ENCODE results near the gene DYNC1H1. TPM values are rescaled to one million over a fixed set of nuclear protein-coding genes. Genes with fewer than 3 reads are reported as not detected.
A peak's percentile ranks its signal among the peaks of the same experiment; 100 is the strongest.

DYNC1H1 gene
- polyA plus RNA-seq, 5 donors = 266 to 332 (median 277) TPM

GRCh38 chr14:102029956-102030355 lies 65.6 kb downstream of the DYNC1H1 start:
- no peak for DNase-seq

- DNase-seq = no peak
Observed at GRCh38 chr14:102033241-102033640, 68.9 kb downstream of the DYNC1H1 start.

DNA sequence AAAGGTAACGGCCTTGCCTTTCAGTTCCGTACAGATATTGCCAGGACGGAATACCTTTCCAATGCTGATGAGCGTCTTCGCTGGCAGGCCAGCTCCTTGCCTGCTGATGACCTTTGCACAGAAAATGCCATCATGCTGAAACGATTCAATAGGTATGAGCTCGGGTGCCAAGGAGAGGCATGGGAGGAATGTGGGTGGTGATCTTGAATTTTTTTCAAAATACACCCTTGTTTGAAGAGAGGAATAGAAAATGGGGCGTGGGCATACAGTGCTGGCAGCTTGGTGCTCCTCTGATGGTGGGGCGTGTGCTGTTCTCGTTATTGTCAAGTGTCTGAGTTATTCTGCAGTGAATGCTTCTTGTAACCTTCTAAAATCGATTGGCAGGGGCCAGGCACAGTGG lies 69.9 kb downstream of the DYNC1H1 start:
- no peak for DNase-seq

GRCh38 chr14:102035914-102036313 lies 71.5 kb downstream of the DYNC1H1 start:
- no peak for DNase-seq

GRCh38 chr14:102037686-102038085 lies 73.3 kb downstream of the DYNC1H1 start:
- DNase-seq = no peak

DNA sequence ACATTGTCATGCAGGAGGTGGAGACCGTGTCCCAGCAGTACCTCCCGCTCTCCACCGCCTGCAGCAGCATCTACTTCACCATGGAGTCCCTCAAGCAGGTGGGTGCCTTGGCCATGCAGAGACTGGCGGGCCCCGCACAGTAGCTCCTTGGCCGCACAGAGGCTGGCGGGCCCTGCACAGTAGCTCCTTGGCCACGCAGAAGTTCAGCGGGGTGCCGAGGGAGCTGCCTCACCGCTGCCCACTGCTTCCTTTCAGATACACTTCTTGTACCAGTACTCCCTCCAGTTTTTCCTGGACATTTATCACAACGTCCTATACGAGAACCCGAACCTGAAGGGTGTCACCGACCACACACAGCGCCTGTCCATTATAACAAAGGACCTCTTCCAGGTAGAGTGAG lies 74.8 kb downstream of the DYNC1H1 start:
- DNase-seq = no peak

DNA sequence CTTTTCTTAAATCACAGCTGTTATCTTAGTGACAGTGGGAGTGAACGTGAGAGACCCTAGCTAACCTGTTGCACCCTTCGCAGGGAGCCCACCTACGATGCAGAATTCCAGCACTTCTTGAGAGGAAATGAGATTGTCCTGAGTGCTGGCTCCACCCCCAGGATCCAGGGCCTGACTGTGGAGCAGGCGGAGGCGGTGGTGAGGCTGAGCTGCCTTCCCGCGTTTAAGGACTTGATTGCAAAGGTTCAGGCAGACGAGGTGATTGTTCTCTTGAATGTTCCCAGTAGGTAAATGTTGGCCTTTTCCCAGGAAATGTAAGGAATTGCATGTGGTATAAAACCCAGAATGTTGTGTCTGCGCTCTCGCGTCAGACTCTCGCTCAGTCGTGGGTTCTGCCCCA lies 75.8 kb downstream of the DYNC1H1 start:
- DNase-seq = no peak

- DNase-seq = no peak
Observed at GRCh38 chr14:102042699-102043098, 78.3 kb downstream of the DYNC1H1 start.

- no peak for DNase-seq
Observed at GRCh38 chr14:102043251-102044025, 79.1 kb downstream of the DYNC1H1 start.

DNA sequence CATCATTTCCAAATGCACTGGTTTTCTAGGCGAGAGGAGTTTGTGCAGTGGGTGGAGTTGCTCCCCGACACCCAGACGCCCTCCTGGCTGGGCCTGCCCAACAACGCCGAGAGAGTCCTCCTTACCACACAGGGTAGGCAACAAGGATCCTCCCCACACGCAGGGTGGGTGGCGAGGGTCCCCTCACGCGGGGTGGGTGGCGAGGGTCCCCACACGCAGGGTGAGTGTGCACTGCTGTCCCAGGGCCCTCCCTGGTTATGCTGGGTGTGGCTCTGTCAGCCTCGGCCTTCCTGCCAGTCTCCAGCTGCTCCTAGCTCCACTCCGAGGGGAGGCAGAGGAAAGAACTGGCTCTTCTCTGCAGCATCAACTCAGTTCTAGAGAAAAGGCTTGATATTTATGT lies 80.2 kb downstream of the DYNC1H1 start:
- no peak for DNase-seq

- DNase-seq = peak; percentile 63 to 68
Observed at GRCh38 chr14:102046337-102047278, 82.2 kb downstream of the DYNC1H1 start.

DNA sequence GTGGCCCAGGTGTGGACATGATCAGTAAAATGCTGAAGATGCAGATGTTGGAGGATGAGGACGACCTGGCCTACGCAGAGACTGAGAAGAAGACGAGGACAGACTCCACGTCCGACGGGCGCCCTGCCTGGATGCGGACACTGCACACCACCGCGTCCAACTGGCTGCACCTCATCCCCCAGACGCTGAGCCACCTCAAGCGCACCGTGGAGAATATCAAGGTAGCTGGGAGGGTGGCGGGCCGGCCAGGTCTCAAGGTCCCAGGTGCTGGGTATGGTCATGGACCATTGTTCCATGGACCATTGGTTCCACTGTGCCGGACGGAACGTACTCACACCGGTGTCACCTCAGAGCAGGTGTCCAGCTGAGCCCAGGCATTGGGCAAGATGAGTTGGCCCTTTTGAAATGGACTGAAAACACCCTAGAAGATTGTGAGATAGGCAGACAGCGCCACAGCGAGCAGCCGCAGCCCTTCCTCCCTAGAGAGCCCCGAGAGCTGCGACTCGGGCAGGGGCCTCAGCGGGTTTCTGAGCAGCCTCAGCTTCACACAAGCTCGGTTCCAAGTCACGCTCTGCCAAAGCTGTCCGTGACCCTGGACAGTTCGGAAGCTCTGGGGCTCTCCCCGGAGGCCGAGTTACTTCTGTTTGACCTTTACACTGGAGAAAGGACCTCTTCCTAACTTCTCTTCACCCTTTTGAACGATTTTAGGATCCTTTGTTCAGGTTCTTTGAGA lies 83.6 kb downstream of the DYNC1H1 start:
- DNase-seq = no peak

DNA sequence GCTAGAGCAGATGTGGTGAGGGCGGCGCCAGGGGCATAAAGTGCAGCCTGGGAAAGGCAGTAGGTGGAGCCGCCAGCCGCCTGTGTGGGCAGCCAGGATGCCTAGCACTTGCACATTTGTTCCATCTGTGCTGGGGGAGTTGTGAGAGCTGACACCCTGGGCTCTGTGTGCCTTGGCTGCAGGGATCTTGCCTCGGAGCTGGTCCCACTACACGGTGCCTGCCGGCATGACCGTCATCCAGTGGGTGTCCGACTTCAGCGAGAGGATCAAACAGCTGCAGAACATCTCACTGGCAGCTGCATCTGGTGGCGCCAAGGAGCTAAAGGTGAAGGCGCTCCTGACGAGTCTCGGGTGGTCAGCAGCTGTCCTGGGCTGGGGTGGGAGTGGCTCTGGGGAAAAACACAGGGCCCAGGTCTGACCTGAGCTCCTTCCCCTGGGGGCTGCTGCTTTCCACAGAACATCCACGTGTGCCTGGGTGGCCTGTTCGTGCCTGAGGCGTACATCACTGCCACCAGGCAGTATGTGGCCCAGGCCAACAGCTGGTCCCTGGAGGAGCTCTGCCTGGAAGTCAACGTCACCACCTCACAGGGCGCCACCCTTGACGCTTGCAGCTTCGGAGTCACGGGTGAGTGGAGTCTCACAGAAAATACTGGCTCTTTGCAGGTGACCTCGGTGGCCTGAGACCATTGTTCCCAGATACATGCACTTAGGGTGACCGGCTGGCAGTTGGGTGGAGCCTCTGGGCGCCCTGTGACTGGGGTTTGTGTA lies 85.1 kb downstream of the DYNC1H1 start:
- no peak for DNase-seq

GRCh38 chr14:102050026-102050405 lies 85.6 kb downstream of the DYNC1H1 start:
- no peak for DNase-seq

DNA sequence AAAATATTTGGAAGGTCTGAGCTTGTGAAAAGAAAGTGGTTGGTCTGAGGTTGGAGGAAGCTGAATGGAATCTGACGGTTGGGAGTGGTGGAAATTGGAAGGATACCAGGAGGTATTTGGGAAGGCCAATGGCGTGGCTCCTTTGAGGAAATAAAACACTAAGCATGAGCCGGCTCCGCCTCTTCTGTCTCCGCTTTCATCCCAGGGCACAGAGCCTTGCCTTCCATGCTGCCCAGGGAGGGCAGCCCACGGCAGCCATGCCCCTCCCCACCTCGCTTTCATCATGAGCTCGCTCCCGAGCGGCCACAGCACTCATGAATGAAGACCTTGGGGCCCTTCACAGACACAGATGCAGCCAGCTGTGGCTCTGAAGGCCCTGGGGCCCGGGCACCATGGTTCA lies 86.3 kb downstream of the DYNC1H1 start:
- no peak for DNase-seq

- no peak for DNase-seq
Observed at GRCh38 chr14:102052522-102052921, 88.1 kb downstream of the DYNC1H1 start.

DNA sequence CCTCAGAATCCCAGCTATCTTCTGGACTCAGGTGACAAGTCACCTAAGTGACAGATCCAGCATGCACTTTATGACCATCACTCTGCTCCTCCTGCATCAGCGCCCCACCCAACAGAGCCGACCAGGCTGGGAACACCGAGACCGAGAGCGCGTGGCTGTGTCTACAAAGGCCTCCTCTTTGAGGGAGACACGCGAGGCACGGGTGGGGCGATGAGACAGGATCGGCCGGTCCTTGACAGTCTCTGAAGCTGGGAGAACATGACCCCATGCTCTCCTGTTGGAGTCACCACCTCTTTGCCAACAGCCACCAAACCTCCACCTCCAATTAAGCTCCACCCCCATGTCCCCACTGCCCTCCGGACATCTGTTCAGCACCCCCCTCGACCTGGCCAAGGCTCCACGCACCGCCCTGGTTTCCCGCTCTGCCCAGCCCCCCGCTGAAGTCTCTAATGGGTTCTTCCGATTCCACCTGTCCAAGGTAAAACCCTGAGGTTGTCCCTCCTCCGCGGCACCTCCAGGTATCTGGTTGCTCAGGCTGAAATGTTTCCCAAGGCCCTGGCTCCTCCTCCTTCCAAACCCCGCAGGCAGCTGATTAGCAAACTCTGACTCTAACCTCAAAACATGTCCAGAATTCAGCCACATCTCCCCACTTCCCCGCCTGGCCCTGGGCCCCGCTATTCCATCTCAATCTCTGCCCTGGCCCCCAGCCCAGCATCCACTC lies 91.0 kb downstream of the DYNC1H1 start:
- DNase-seq = no peak

GRCh38 chr14:102056694-102057442 lies 92.5 kb downstream of the DYNC1H1 start:
- no peak for DNase-seq

DNA sequence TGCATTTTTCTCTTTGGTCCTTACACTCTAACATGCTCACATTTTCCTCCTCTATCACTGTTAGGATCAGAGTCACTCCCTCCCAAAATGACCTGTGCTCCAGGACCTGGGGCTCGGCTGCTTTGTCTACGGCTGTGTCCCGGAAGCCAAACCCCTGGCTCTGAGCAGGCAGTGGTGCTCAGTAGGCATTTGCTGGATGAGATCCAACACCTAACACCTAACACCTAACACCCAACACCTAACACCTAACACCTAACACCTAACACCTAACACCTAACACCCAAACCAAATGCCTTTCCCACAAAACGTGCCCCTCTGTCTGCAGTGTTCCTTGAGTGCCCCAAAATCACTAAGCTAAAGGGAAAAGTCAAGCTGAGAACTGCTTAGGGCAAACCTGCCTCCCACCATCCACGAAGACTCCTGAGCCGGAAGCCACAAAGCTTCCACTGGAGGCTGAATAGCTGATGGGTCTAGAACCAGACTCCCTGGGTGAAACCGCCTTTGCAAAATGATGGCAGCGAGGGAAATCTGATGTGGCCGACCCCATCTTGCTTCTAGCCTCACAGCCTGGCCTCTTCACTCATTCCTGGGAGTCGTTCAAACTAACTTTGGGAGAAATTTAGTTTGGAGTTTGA lies 93.2 kb downstream of the DYNC1H1 start:
- no peak for DNase-seq

GRCh38 chr14:102058146-102058545 lies 93.8 kb downstream of the DYNC1H1 start:
- no peak for DNase-seq

Measured in right lung (tissue), 5 donors.